ENCODE results near the gene ECE1.
A peak's percentile ranks its signal among the peaks of the same experiment; 100 is the strongest.
"Not testable (repeated sequence)": the region's sequence is repeated elsewhere in the genome, so short reads cannot be mapped to it uniquely, and the experiment has no call there.

ECE1 gene

GRCh38 chr1:21232044-21232443 lies 58.2 kb downstream of the ECE1 start:
- Mint-ChIP-seq H3K4me1 (no peaks in the 10 kb centered on the region), H3K4me3 (no peak overlapping the region), H3K9me3 (no peaks in the 10 kb centered on the region), H3K27ac (no peak overlapping the region), H3K27me3 (no peaks in the 10 kb centered on the region)
- no peak for ATAC-seq
- DNase-seq = peak in 1 of 2 donors; percentile 19

- no peak overlapping the region for H3K4me3 Mint-ChIP-seq
- ATAC-seq = no peak
Observed at GRCh38 chr1:21229246-21230000, 60.8 kb downstream of the ECE1 start.

GRCh38 chr1:21228224-21228623 lies 62.0 kb downstream of the ECE1 start:
- not testable (repeated sequence) for H3K9me3 Mint-ChIP-seq, DNase-seq, H3K4me3 Mint-ChIP-seq, H3K27ac Mint-ChIP-seq, ATAC-seq, H3K4me1 Mint-ChIP-seq, H3K27me3 Mint-ChIP-seq

More at GRCh38 chr1:21229246-21230000, 60.8 kb downstream of the ECE1 start:
- Mint-ChIP-seq H3K27ac (peak overlapping the region in 1 of 2 donors; percentile 20), H3K27me3 (no peaks in the 10 kb centered on the region), H3K4me1 (no peaks in the 10 kb centered on the region), H3K9me3 (no peaks in the 10 kb centered on the region)
- no peak for DNase-seq

- no peaks in the 10 kb centered on the region for H3K9me3 Mint-ChIP-seq
- no peaks in the 10 kb centered on the region for H3K27me3 Mint-ChIP-seq
- H3K27ac Mint-ChIP-seq = no peak overlapping the region
- ATAC-seq (no peak), DNase-seq (no peak)
- H3K4me3 Mint-ChIP-seq = no peak overlapping the region
- no peaks in the 10 kb centered on the region for H3K4me1 Mint-ChIP-seq
Observed at GRCh38 chr1:21225065-21225464, 65.2 kb downstream of the ECE1 start.

GRCh38 chr1:21220815-21221214 lies 69.4 kb downstream of the ECE1 start:
- H3K9me3 Mint-ChIP-seq = no peaks in the 10 kb centered on the region

GRCh38 chr1:21219674-21220073 lies 70.6 kb downstream of the ECE1 start:
- Mint-ChIP-seq H3K27me3 (no peaks in the 10 kb centered on the region), H3K27ac (no peak overlapping the region)

More at GRCh38 chr1:21220815-21221214, 69.4 kb downstream of the ECE1 start:
- Mint-ChIP-seq H3K4me3 (no peak overlapping the region), H3K4me1 (peaks cover 16% of the 10 kb centered on the region), H3K27me3 (no peaks in the 10 kb centered on the region), H3K27ac (no peak overlapping the region)
- ATAC-seq (no peak), DNase-seq (no peak)

GRCh38 chr1:21217812-21218596 lies 72.3 kb downstream of the ECE1 start:
- ATAC-seq = peak; percentile 36
- H3K4me1 Mint-ChIP-seq = peaks cover 16% of the 10 kb centered on the region
- H3K27ac Mint-ChIP-seq = peak overlapping the region in 1 of 2 donors; percentile 59
- H3K9me3 Mint-ChIP-seq = no peaks in the 10 kb centered on the region
- peak; percentile 31 to 48 for DNase-seq
- no peak overlapping the region for H3K4me3 Mint-ChIP-seq
- H3K27me3 Mint-ChIP-seq = no peaks in the 10 kb centered on the region

More at GRCh38 chr1:21219674-21220073, 70.6 kb downstream of the ECE1 start:
- Mint-ChIP-seq H3K4me1 (peaks cover 16% of the 10 kb centered on the region), H3K9me3 (no peaks in the 10 kb centered on the region), H3K4me3 (no peak overlapping the region)
- DNase-seq (no peak), ATAC-seq (no peak)

- DNase-seq (peak; percentile 64 to 72), ATAC-seq (peak; percentile 66)
- H3K27ac Mint-ChIP-seq = peak overlapping the region; percentile 82 to 83
- H3K4me3 Mint-ChIP-seq = no peak overlapping the region
- no peaks in the 10 kb centered on the region for H3K9me3 Mint-ChIP-seq
- no peaks in the 10 kb centered on the region for H3K27me3 Mint-ChIP-seq
- peaks cover 16% of the 10 kb centered on the region for H3K4me1 Mint-ChIP-seq
Observed at GRCh38 chr1:21216835-21217811, 73.1 kb downstream of the ECE1 start.

- peaks cover 6% of the 10 kb centered on the region for H3K4me1 Mint-ChIP-seq
- H3K27me3 Mint-ChIP-seq = no peaks in the 10 kb centered on the region
- H3K9me3 Mint-ChIP-seq = no peaks in the 10 kb centered on the region
- H3K4me3 Mint-ChIP-seq = no peak overlapping the region
- ATAC-seq (no peak), DNase-seq (no peak)
- H3K27ac Mint-ChIP-seq = no peak overlapping the region
Observed at GRCh38 chr1:21212126-21212525, 78.1 kb downstream of the ECE1 start.

GRCh38 chr1:21208137-21208700 lies 82.0 kb downstream of the ECE1 start:
- not testable (repeated sequence) for H3K27me3 Mint-ChIP-seq, H3K27ac Mint-ChIP-seq, H3K4me1 Mint-ChIP-seq, H3K9me3 Mint-ChIP-seq, ATAC-seq, DNase-seq, H3K4me3 Mint-ChIP-seq

- Mint-ChIP-seq H3K27me3 (no peaks in the 10 kb centered on the region), H3K4me3 (no peak overlapping the region), H3K4me1 (no peaks in the 10 kb centered on the region), H3K27ac (no peak overlapping the region), H3K9me3 (no peaks in the 10 kb centered on the region)
- ATAC-seq = peak; percentile 75
- DNase-seq = no peak
Observed at GRCh38 chr1:21206117-21206516, 84.1 kb downstream of the ECE1 start.

- Mint-ChIP-seq H3K4me3 (no peak overlapping the region), H3K27ac (no peak overlapping the region), H3K4me1 (no peaks in the 10 kb centered on the region), H3K27me3 (no peaks in the 10 kb centered on the region), H3K9me3 (no peaks in the 10 kb centered on the region)
- DNase-seq = no peak
- ATAC-seq = no peak
Observed at GRCh38 chr1:21205416-21205815, 84.8 kb downstream of the ECE1 start.

- Mint-ChIP-seq H3K27ac (no peak overlapping the region), H3K9me3 (no peaks in the 10 kb centered on the region), H3K4me1 (no peaks in the 10 kb centered on the region), H3K27me3 (peaks cover 8% of the 10 kb centered on the region), H3K4me3 (no peak overlapping the region)
- DNase-seq = no peak
- ATAC-seq = no peak
Observed at GRCh38 chr1:21201650-21202049, 88.6 kb downstream of the ECE1 start.

- not testable (repeated sequence) for ATAC-seq, H3K9me3 Mint-ChIP-seq, H3K4me1 Mint-ChIP-seq, H3K27ac Mint-ChIP-seq, H3K4me3 Mint-ChIP-seq, DNase-seq, H3K27me3 Mint-ChIP-seq
Observed at GRCh38 chr1:21201238-21201637, 89.0 kb downstream of the ECE1 start.

- ATAC-seq = no peak
- Mint-ChIP-seq H3K4me3 (no peak overlapping the region), H3K27me3 (peaks cover 8% of the 10 kb centered on the region), H3K9me3 (no peaks in the 10 kb centered on the region), H3K4me1 (no peaks in the 10 kb centered on the region), H3K27ac (no peak overlapping the region)
- no peak for DNase-seq
Observed at GRCh38 chr1:21200767-21201166, 89.5 kb downstream of the ECE1 start.

All from stimulated activated naive CD8-positive, alpha-beta T cell treated with anti-CD3 and anti-CD28 coated beads, Interleukin-15, amount 100 ng/mL, for 72 hours (primary cell).